NCI-H345 treated with DMSO at 0.1 percent for 48 hours (cell line): ENCODE data around the gene CRABP2.
A peak's percentile ranks its signal among the peaks of the same experiment; 100 is the strongest.

Source experiments
- DNase-seq: peaks from one replicate; lab custom pipeline; 2025; ENCODE audit not compliant: unreplicated experiment; lab: John Stamatoyannopoulos, UW

The CRABP2 gene

GRCh38 chr1:156670791-156671190, 34.6 kb downstream of the CRABP2 start:
- DNase-seq, result no peak

- no peak for DNase-seq
Measured at GRCh38 chr1:156670359-156670758, 35.0 kb downstream of the CRABP2 start.

- no peak for DNase-seq
Measured at GRCh38 chr1:156669794-156670193, 35.6 kb downstream of the CRABP2 start.

- no peak for DNase-seq
Measured at GRCh38 chr1:156668801-156669637, 36.4 kb downstream of the CRABP2 start.

- DNase-seq, result no peak
Measured at GRCh38 chr1:156667968-156668709, 37.2 kb downstream of the CRABP2 start.

GRCh38 chr1:156667610-156667967, 37.8 kb downstream of the CRABP2 start:
- DNase-seq, result no peak

GRCh38 chr1:156666862-156667609, 38.3 kb downstream of the CRABP2 start:
- no peak for DNase-seq

GRCh38 chr1:156665539-156665938, 39.8 kb downstream of the CRABP2 start:
- no peak for DNase-seq

GRCh38 chr1:156664767-156665411, 40.5 kb downstream of the CRABP2 start:
- no peak for DNase-seq

GRCh38 chr1:156664046-156664766, 41.2 kb downstream of the CRABP2 start:
- no peak for DNase-seq

GRCh38 chr1:156663178-156663577, 42.2 kb downstream of the CRABP2 start:
- no peak for DNase-seq

- no peak for DNase-seq
Measured at GRCh38 chr1:156662800-156663055, 42.7 kb downstream of the CRABP2 start.

- no peak for DNase-seq
Measured at GRCh38 chr1:156662005-156662799, 43.2 kb downstream of the CRABP2 start.

- DNase-seq, result no peak
Measured at GRCh38 chr1:156660752-156661112, 44.7 kb downstream of the CRABP2 start.

GRCh38 chr1:156659988-156660751, 45.2 kb downstream of the CRABP2 start:
- peak; percentile 79 for DNase-seq

GRCh38 chr1:156659661-156659987, 45.8 kb downstream of the CRABP2 start:
- DNase-seq, result no peak

GRCh38 chr1:156658945-156659574, 46.3 kb downstream of the CRABP2 start:
- DNase-seq, result no peak

- no peak for DNase-seq
Measured at GRCh38 chr1:156658496-156658895, 46.9 kb downstream of the CRABP2 start.

- no peak for DNase-seq
Measured at GRCh38 chr1:156657741-156658319, 47.6 kb downstream of the CRABP2 start.
